Endodermal cell (in vitro differentiated cells): Measurements from ENCODE around the gene CPSF4L. TPM values are rescaled to one million over a fixed set of nuclear protein-coding genes. Genes with fewer than 3 reads are reported as not detected.
A peak's percentile ranks its signal among the peaks of the same experiment; 100 is the strongest.

Source experiments
- DNase-seq: peaks from one replicate; pipeline ENCODE4 v3.0.0-alpha.2; 2017
- H3K27ac ChIP-seq: 2 replicates; pipeline ENCODE4 v1.5.1; 2013; ENCODE audit warnings: mild to moderate bottlenecking, low read depth, low read length, moderate library complexity
- H3K27me3 ChIP-seq: 2 replicates; pipeline ENCODE4 v1.6.1; 2013; ENCODE audit warnings: mild to moderate bottlenecking, low read length, moderate library complexity; ENCODE audit not compliant: insufficient read depth, control insufficient read depth, poor library complexity, severe bottlenecking
- H3K36me3 ChIP-seq: 2 replicates; pipeline ENCODE4 v1.7.0; 2013; ENCODE audit warnings: mild to moderate bottlenecking, low read length, moderate library complexity; ENCODE audit not compliant: control insufficient read depth, insufficient read depth
- H3K4me1 ChIP-seq: one replicate; pipeline ENCODE4 v1.7.0; 2013; ENCODE audit warnings: low read length; ENCODE audit not compliant: control insufficient read depth, insufficient read depth
- H3K4me3 ChIP-seq: 2 replicates; pipeline ENCODE4 v1.5.1; 2013; ENCODE audit warnings: mild to moderate bottlenecking, low read length, moderate library complexity
- H3K9ac ChIP-seq: 2 replicates; pipeline ENCODE4 v1.6.1; 2013; ENCODE audit warnings: mild to moderate bottlenecking, low read length, moderate library complexity; ENCODE audit not compliant: poor library complexity, severe bottlenecking; ENCODE audit errors: extremely low read depth
- H3K9me3 ChIP-seq: 2 replicates; pipeline ENCODE4 v1.6.1; 2013; ENCODE audit warnings: mild to moderate bottlenecking, low read length, moderate library complexity; ENCODE audit not compliant: control insufficient read depth
- H3K27ac Mint-ChIP-seq: 2 replicates; pipeline ENCODE4 v1.8.0; 2020; ENCODE audit warnings: mixed read lengths
- H3K27me3 Mint-ChIP-seq: 2 replicates; pipeline ENCODE4 v1.8.0; 2021; ENCODE audit warnings: mild to moderate bottlenecking, mixed read lengths; ENCODE audit not compliant: insufficient read depth
- H3K36me3 Mint-ChIP-seq: 2 replicates; pipeline ENCODE4 v1.8.0; 2020; ENCODE audit warnings: low read depth, mixed read lengths
- H3K4me1 Mint-ChIP-seq: 2 replicates; pipeline ENCODE4 v1.8.0; 2020; ENCODE audit warnings: mixed read lengths
- H3K4me3 Mint-ChIP-seq: 2 replicates; pipeline ENCODE4 v1.8.0; 2020; ENCODE audit warnings: mild to moderate bottlenecking, moderate library complexity, mixed read lengths
- H3K9me3 Mint-ChIP-seq: 2 replicates; pipeline ENCODE4 v1.8.0; 2020; ENCODE audit warnings: mild to moderate bottlenecking, mixed read lengths
- CTCF ChIP-seq: fragments of 200-600 bp; sonication (generic); conservative IDR thresholded peaks from 2 replicates; pipeline ENCODE4 v1.5.0; 2021; ENCODE audit warnings: antibody characterized with exemption, mild to moderate bottlenecking
- WGBS, 2 experiments: methylation state at CpG; one replicate each; pipeline versions ENCODE4 v1.1.5 to v1.1.7; 2013; ENCODE audit warnings: missing lambda C conversion rate in 2 of 2, mixed read lengths in 1 of 2; ENCODE audit not compliant: insufficient coverage in 1 of 2, insufficient read length in 1 of 2; 5-methylcytosine and 5-hydroxymethylcytosine counted together
- total RNA-seq, 2 donors: library from RNA; stranded (reverse); fragmentation: NEBNext Ultra II Directional in 1 of 2; extraction: Animal tissue kit (Norgen Biotek cat#: 25700) in 1 of 2; gene quantifications; 2 replicates in 1 of 2; 3 replicates in 1 of 2; pipeline ENCODE4 v1.2.1, GENCODE V29; 2021

Gene CPSF4L
- total RNA-seq, 2 donors from 2014 or later, result 0.29 to 0.58 TPM

- H3K27ac Mint-ChIP-seq, result no peak overlapping the region
- no peaks in the 10 kb centered on the region for H3K36me3 Mint-ChIP-seq
- H3K36me3 ChIP-seq, result no peaks in the 10 kb centered on the region
- no peaks in the 10 kb centered on the region for H3K9me3 Mint-ChIP-seq
- no peaks in the 10 kb centered on the region for H3K27me3 ChIP-seq
- no peak overlapping the region for H3K9ac ChIP-seq
- no peak overlapping the region for H3K4me3 ChIP-seq
- peaks cover 21% of the 10 kb centered on the region for H3K4me1 Mint-ChIP-seq
- peaks cover 12% of the 10 kb centered on the region for H3K4me1 ChIP-seq
- peak; percentile 79 for DNase-seq
- no peak overlapping the region for H3K4me3 Mint-ChIP-seq
- H3K27ac ChIP-seq, result no peak overlapping the region
- 91 to 100% methylated on average over 3 of the region's 3 CpGs for WGBS, 2 experiments
- no peak for TF ChIP-seq CTCF
- H3K27me3 Mint-ChIP-seq, result peaks cover 5% of the 10 kb centered on the region
- H3K9me3 ChIP-seq, result no peaks in the 10 kb centered on the region
These were observed 5.5 kb downstream of the CPSF4L start for GRCh38 chr17:73256220-73256619.

GRCh38 chr17:73255671-73256181 is 6.0 kb downstream of the CPSF4L start:
- Histone ChIP-seq H3K27ac (no peak overlapping the region), H3K9me3 (no peaks in the 10 kb centered on the region), H3K36me3 (no peaks in the 10 kb centered on the region), H3K4me1 (peaks cover 12% of the 10 kb centered on the region), H3K9ac (no peak overlapping the region), H3K4me3 (no peak overlapping the region), H3K27me3 (no peaks in the 10 kb centered on the region)
- H3K36me3 Mint-ChIP-seq, result no peaks in the 10 kb centered on the region
- 16 to 22% methylated on average over 5 to 8 of the region's 8 CpGs for WGBS, 2 experiments
- H3K4me1 Mint-ChIP-seq, result peaks cover 25% of the 10 kb centered on the region
- H3K9me3 Mint-ChIP-seq, result no peaks in the 10 kb centered on the region
- no peak overlapping the region for H3K4me3 Mint-ChIP-seq
- peaks cover 5% of the 10 kb centered on the region for H3K27me3 Mint-ChIP-seq
- H3K27ac Mint-ChIP-seq, result no peak overlapping the region
- peak; percentile 100 for TF ChIP-seq CTCF
- DNase-seq, result peak; percentile 94

GRCh38 chr17:73251871-73252270 is 9.8 kb downstream of the CPSF4L start:
- 91 to 92% methylated on average over 7 to 8 of the region's 8 CpGs for WGBS, 2 experiments
- Mint-ChIP-seq H3K27ac (no peak overlapping the region), H3K9me3 (no peaks in the 10 kb centered on the region), H3K4me1 (peaks cover 30% of the 10 kb centered on the region), H3K4me3 (no peak overlapping the region), H3K36me3 (peaks cover 10% of the 10 kb centered on the region), H3K27me3 (peaks cover 5% of the 10 kb centered on the region)
- peaks cover 12% of the 10 kb centered on the region for H3K4me1 ChIP-seq
- no peak for DNase-seq
- H3K27me3 ChIP-seq, result no peaks in the 10 kb centered on the region
- peaks cover 16% of the 10 kb centered on the region for H3K36me3 ChIP-seq
- no peak for TF ChIP-seq CTCF
- no peak overlapping the region for H3K9ac ChIP-seq
- no peak overlapping the region for H3K27ac ChIP-seq
- H3K9me3 ChIP-seq, result no peaks in the 10 kb centered on the region
- H3K4me3 ChIP-seq, result no peak overlapping the region
